ENCODE data around the gene ATF7IP. TPM values are rescaled to one million over a fixed set of nuclear protein-coding genes. Genes with fewer than 3 reads are reported as not detected.
"Not testable (repeated sequence)": the region's sequence is repeated elsewhere in the genome, so short reads cannot be mapped to it uniquely, and the experiment has no call there.

ATF7IP gene
- total and polyA plus RNA-seq, 2 donors = 23.9 to 28.0 TPM

DNA sequence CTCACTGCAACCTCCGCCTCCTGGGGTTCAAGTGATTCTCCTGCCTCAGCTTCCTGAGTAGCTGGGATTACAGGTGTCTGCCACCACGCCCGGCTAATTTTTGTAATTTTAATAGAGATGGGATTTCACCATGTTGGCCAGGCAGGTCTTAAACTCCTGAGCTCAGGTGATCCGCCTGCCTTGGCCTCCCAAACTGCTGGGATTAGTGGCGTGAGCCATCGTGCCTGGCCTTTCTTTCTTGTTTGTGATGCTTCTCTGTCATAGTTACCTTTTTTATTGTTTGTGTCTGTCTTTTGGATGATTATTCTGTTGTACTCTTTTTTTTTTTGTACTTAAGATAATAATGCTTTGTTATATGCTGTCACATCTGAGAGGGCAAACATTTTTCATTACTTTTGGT lies 35.8 kb downstream of the ATF7IP start:
- H3K27ac ChIP-seq (ENCODE audit: low read depth in 1 of 2, low read length in 1 of 2); DNase-seq (ENCODE audit: low read depth in 6 of 9, low spot score in 9 of 9); H3K27me3 ChIP-seq (ENCODE audit: control insufficient read depth in 2 of 2, insufficient read depth in 1 of 2, low read length in 1 of 2); H3K4me3 ChIP-seq (ENCODE audit: low read length in 2 of 2); H3K36me3 ChIP-seq (ENCODE audit: control insufficient read depth in 2 of 2, insufficient read depth in 2 of 2, low read length in 1 of 2); H3K4me1 ChIP-seq (ENCODE audit: control insufficient read depth in 2 of 2, insufficient read depth in 2 of 2, low read length in 2 of 2); H3K9me3 ChIP-seq (ENCODE audit: control insufficient read depth in 2 of 2, insufficient read depth in 1 of 2, low read length in 1 of 2): not testable (repeated sequence)
- 89% methylated on average over 6 of the region's 6 CpGs for WGBS

DNA sequence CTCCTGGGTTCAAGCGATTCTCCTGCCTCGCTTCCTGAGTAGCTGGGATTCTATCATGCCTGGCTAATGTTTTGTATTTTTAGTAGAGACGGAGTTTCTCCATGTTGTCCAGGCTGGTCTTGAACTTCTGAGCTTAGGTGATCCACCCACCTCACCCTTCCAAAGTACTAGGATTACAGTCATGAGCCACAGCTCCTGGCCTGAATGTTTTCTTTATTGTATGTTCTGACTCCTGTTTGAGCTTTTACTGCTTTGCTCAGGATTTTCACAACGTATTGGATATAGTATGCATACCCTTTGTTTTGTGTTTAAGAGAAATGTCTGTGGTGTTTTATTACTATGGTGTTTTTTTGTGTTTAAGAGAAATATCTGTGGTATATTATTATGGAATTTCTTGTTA lies 37.2 kb downstream of the ATF7IP start:
- Histone ChIP-seq H3K9me3 (ENCODE audit: control insufficient read depth in 2 of 2, insufficient read depth in 1 of 2, low read length in 1 of 2) (peaks cover 0 to 6% of the 10 kb centered on the region in 2 donors), H3K27ac (ENCODE audit: low read depth in 1 of 2, low read length in 1 of 2) (no peak overlapping the region), H3K4me1 (ENCODE audit: control insufficient read depth in 2 of 2, insufficient read depth in 2 of 2, low read length in 2 of 2) (peaks cover 0 to 6% of the 10 kb centered on the region in 2 donors), H3K4me3 (ENCODE audit: low read length in 2 of 2) (no peak overlapping the region), H3K36me3 (ENCODE audit: control insufficient read depth in 2 of 2, insufficient read depth in 2 of 2, low read length in 1 of 2) (no peaks in the 10 kb centered on the region), H3K27me3 (ENCODE audit: control insufficient read depth in 2 of 2, insufficient read depth in 1 of 2, low read length in 1 of 2) (no peaks in the 10 kb centered on the region)
- DNase-seq (ENCODE audit: low read depth in 6 of 9, low spot score in 9 of 9) = no peak
- WGBS = 94% methylated on average over 4 of the region's 4 CpGs

DNA sequence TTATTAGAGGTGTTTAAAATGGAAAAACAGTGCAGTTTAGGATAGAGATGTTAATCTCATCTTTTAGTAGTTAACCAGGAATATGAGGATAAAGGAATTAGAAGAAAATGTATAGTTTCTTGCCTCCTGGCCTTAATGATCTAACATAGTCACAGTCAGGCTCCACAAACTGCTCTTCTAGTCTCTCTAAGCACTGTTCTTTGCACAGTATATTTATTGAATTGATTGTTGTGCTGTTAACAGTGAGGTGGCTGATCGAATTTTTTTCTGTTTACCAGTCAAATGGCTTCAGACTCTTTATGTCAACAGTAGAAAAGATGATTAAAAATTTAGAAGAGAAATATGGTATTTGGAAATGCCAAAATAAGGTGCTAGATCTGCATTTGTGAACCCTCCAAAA lies 37.8 kb downstream of the ATF7IP start:
- H3K4me1 ChIP-seq (ENCODE audit: control insufficient read depth in 2 of 2, insufficient read depth in 2 of 2, low read length in 2 of 2) = peaks cover 0 to 6% of the 10 kb centered on the region in 2 donors
- H3K9me3 ChIP-seq (ENCODE audit: control insufficient read depth in 2 of 2, insufficient read depth in 1 of 2, low read length in 1 of 2) = peaks cover 0 to 6% of the 10 kb centered on the region in 2 donors
- no peak overlapping the region for H3K27ac ChIP-seq (ENCODE audit: low read depth in 1 of 2, low read length in 1 of 2)

DNA sequence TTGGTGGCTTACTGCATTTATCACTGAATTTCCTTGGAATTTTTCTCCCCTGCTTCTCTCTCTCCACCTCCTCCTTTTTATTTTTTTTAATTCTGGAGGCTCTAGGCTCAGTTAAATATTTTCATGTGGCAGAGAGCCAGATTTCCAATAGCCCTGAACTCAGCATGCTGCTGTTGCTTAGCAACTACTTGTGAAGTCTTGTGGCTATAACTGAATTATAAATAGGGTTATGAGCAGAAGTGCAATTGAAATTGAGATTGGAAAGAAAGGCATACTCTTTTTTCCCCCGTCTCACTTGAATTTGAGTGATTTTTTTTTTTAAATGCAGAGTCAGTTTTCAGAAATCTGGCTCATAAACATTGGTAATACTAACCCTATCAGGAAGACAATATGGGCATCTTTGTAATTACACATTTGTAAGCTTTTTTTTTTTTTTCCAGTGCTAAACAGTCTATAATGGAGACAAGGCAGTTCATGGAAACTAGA lies 38.3 kb downstream of the ATF7IP start:
- H3K4me1 ChIP-seq (ENCODE audit: control insufficient read depth in 2 of 2, insufficient read depth in 2 of 2, low read length in 2 of 2) = peaks cover 0 to 6% of the 10 kb centered on the region in 2 donors
- no peaks in the 10 kb centered on the region for H3K36me3 ChIP-seq (ENCODE audit: control insufficient read depth in 2 of 2, insufficient read depth in 2 of 2, low read length in 1 of 2)
- DNase-seq (ENCODE audit: low read depth in 6 of 9, low spot score in 9 of 9) = peak in 1 of 9 donors; percentile 52
- H3K27me3 ChIP-seq (ENCODE audit: control insufficient read depth in 2 of 2, insufficient read depth in 1 of 2, low read length in 1 of 2) = no peaks in the 10 kb centered on the region
- WGBS = 8% methylated on average over 1 of the region's 1 CpG
- H3K27ac ChIP-seq (ENCODE audit: low read depth in 1 of 2, low read length in 1 of 2) = no peak overlapping the region
- H3K9me3 ChIP-seq (ENCODE audit: control insufficient read depth in 2 of 2, insufficient read depth in 1 of 2, low read length in 1 of 2) = peaks cover 0 to 6% of the 10 kb centered on the region in 2 donors
- H3K4me3 ChIP-seq (ENCODE audit: low read length in 2 of 2) = no peak overlapping the region

More for the DNA sequence above, 37.8 kb downstream of the ATF7IP start:
- H3K36me3 ChIP-seq (ENCODE audit: control insufficient read depth in 2 of 2, insufficient read depth in 2 of 2, low read length in 1 of 2) = no peaks in the 10 kb centered on the region
- no peak for DNase-seq (ENCODE audit: low read depth in 6 of 9, low spot score in 9 of 9)
- WGBS = 70% methylated on average over 1 of the region's 1 CpG
- no peak overlapping the region for H3K4me3 ChIP-seq (ENCODE audit: low read length in 2 of 2)
- no peaks in the 10 kb centered on the region for H3K27me3 ChIP-seq (ENCODE audit: control insufficient read depth in 2 of 2, insufficient read depth in 1 of 2, low read length in 1 of 2)

DNA sequence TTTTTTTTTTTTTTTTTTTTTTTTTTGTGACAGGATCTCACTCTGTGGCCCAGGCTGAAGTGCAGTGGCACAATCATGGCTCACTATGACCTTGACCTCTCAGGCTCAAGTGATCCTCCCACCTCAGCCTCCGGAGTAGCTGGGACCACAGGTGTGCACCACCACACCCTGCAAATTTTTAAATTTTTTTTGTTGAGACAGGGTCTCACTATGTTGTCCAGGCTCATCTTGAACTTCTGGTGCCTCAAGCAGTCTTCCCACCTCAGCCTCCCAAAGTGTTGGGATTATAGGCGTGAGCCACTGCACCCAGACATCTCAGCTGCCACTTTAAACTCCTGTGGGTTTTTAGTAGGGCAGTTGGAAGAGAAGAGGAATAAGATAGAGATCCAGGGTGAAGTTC lies 39.9 kb downstream of the ATF7IP start:
- H3K4me3 ChIP-seq (ENCODE audit: low read length in 2 of 2); H3K27me3 ChIP-seq (ENCODE audit: control insufficient read depth in 2 of 2, insufficient read depth in 1 of 2, low read length in 1 of 2); H3K9me3 ChIP-seq (ENCODE audit: control insufficient read depth in 2 of 2, insufficient read depth in 1 of 2, low read length in 1 of 2); H3K4me1 ChIP-seq (ENCODE audit: control insufficient read depth in 2 of 2, insufficient read depth in 2 of 2, low read length in 2 of 2); H3K36me3 ChIP-seq (ENCODE audit: control insufficient read depth in 2 of 2, insufficient read depth in 2 of 2, low read length in 1 of 2); DNase-seq (ENCODE audit: low read depth in 6 of 9, low spot score in 9 of 9): not testable (repeated sequence)
- 96% methylated on average over 2 of the region's 2 CpGs for WGBS
- peak overlapping the region in 1 of 2 donors; percentile 60 for H3K27ac ChIP-seq (ENCODE audit: low read depth in 1 of 2, low read length in 1 of 2)

DNA sequence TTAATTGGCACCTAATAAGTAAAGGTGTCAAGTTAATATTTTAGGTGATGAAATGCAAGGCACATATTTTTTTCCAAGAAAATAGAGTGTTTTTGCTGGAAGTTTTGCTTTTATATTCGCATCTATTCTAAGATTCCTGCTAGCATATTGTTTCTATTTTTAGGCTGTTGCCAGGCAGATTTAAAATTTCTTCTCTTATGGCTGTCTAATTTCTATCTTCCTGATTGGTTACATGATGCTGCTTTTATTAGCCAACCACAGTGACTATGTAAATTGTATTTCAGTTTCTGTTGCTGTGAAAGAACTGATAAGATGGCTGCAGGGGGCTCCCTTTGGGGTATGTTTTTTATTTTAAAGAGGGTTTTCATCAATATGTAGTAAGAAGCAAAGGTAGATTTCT lies 42.7 kb downstream of the ATF7IP start:
- WGBS = 87% methylated on average over 1 of the region's 1 CpG
- Histone ChIP-seq H3K4me3 (ENCODE audit: low read length in 2 of 2) (no peak overlapping the region), H3K36me3 (ENCODE audit: control insufficient read depth in 2 of 2, insufficient read depth in 2 of 2, low read length in 1 of 2) (no peaks in the 10 kb centered on the region), H3K4me1 (ENCODE audit: control insufficient read depth in 2 of 2, insufficient read depth in 2 of 2, low read length in 2 of 2) (peaks cover 0 to 6% of the 10 kb centered on the region in 2 donors), H3K9me3 (ENCODE audit: control insufficient read depth in 2 of 2, insufficient read depth in 1 of 2, low read length in 1 of 2) (peaks cover 0 to 2% of the 10 kb centered on the region in 2 donors), H3K27me3 (ENCODE audit: control insufficient read depth in 2 of 2, insufficient read depth in 1 of 2, low read length in 1 of 2) (no peaks in the 10 kb centered on the region), H3K27ac (ENCODE audit: low read depth in 1 of 2, low read length in 1 of 2) (no peak overlapping the region)
- no peak for DNase-seq (ENCODE audit: low read depth in 6 of 9, low spot score in 9 of 9)

DNA sequence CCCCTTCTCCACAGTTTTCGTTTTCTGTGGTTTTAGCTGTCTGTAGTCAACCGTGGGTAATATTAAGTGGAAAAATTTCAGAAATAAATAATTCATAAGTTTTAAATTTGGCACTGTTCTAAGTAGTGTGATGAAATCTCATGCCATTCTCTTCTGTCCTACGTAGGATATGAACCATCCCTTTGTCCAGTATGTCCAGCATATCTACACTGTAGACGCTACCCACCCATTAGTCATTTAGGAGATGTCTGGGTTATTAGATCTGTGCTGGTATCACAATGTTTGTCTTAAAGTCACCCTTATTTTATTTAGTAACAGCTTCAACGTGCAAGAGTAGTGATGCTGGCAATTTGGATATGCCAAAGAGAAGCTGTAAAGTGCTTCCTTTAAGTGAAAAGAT lies 44.7 kb downstream of the ATF7IP start:
- Histone ChIP-seq H3K27me3 (ENCODE audit: control insufficient read depth in 2 of 2, insufficient read depth in 1 of 2, low read length in 1 of 2) (no peaks in the 10 kb centered on the region), H3K27ac (ENCODE audit: low read depth in 1 of 2, low read length in 1 of 2) (no peak overlapping the region), H3K36me3 (ENCODE audit: control insufficient read depth in 2 of 2, insufficient read depth in 2 of 2, low read length in 1 of 2) (no peaks in the 10 kb centered on the region), H3K4me3 (ENCODE audit: low read length in 2 of 2) (no peak overlapping the region), H3K4me1 (ENCODE audit: control insufficient read depth in 2 of 2, insufficient read depth in 2 of 2, low read length in 2 of 2) (peaks cover 0 to 2% of the 10 kb centered on the region in 2 donors), H3K9me3 (ENCODE audit: control insufficient read depth in 2 of 2, insufficient read depth in 1 of 2, low read length in 1 of 2) (peaks cover 0 to 2% of the 10 kb centered on the region in 2 donors)
- WGBS = 97% methylated on average over 5 of the region's 5 CpGs
- no peak for DNase-seq (ENCODE audit: low read depth in 6 of 9, low spot score in 9 of 9)

DNA sequence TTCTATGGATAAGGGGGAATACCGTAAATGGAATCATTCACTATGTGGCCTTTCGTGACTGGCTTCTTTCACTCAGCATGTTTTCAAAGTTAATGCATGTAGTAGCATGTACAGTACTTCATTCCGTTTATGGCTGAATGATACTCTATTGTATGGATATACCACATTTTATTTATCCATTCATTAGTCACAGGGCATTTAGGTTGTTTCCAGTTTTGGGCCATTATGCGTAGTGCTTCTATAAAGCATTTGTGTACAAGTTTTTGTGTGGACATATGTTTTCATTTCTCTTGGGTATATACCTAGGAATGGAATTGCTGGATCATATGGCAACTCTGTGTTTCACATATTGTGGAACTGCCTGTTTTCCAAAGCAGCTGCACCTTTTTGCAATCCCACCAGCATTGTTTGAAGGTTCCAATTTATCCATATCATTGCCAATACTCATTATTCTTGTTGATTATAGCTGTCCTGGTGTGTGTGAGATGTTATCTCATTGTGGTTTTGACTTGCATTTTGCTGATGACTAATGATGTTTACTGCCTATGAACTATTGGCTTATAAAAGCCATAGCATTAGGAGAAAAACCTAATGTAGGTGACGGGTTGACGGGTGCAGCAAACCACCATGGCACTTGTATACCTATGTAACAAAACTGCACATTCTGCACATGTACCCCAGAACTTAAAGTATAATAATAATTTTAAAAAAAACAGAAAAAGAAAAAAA lies 45.5 kb downstream of the ATF7IP start:
- no peaks in the 10 kb centered on the region for H3K36me3 ChIP-seq (ENCODE audit: control insufficient read depth in 2 of 2, insufficient read depth in 2 of 2, low read length in 1 of 2)
- H3K4me1 ChIP-seq (ENCODE audit: control insufficient read depth in 2 of 2, insufficient read depth in 2 of 2, low read length in 2 of 2) = peaks cover 0 to 2% of the 10 kb centered on the region in 2 donors
- no peaks in the 10 kb centered on the region for H3K27me3 ChIP-seq (ENCODE audit: control insufficient read depth in 2 of 2, insufficient read depth in 1 of 2, low read length in 1 of 2)
- DNase-seq (ENCODE audit: low read depth in 6 of 9, low spot score in 9 of 9) = no peak
- H3K9me3 ChIP-seq (ENCODE audit: control insufficient read depth in 2 of 2, insufficient read depth in 1 of 2, low read length in 1 of 2) = no peaks in the 10 kb centered on the region
- H3K27ac ChIP-seq (ENCODE audit: low read depth in 1 of 2, low read length in 1 of 2) = no peak overlapping the region
- WGBS = 86% methylated on average over 6 of the region's 6 CpGs
- H3K4me3 ChIP-seq (ENCODE audit: low read length in 2 of 2) = no peak overlapping the region

DNA sequence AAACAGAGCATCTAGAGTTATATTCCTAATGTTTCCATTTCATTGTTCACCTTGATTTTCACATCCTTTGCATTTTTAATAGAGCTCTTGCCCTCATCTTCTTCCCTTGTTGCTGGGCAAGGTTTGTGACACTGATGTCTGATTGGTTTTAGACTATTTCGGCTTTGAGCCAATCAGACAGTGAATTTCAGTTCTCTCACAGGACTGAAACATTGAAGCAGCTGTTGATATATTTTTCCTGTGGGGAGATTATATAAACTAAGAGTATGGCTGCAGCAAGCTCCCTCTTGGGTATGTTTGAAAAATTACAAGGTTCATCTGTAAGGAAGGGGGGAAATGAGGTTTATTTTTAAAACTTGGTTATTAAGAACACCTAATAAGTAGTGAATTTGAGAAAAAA lies 51.2 kb downstream of the ATF7IP start:
- 79% methylated on average over 1 of the region's 1 CpG for WGBS
- no peaks in the 10 kb centered on the region for H3K9me3 ChIP-seq (ENCODE audit: control insufficient read depth in 2 of 2, insufficient read depth in 1 of 2, low read length in 1 of 2)
- H3K4me3 ChIP-seq (ENCODE audit: low read length in 2 of 2) = no peak overlapping the region
- peak overlapping the region; percentile 27 to 88 for H3K27ac ChIP-seq (ENCODE audit: low read depth in 1 of 2, low read length in 1 of 2)
- peaks cover 2% of the 10 kb centered on the region in 2 donors for H3K4me1 ChIP-seq (ENCODE audit: control insufficient read depth in 2 of 2, insufficient read depth in 2 of 2, low read length in 2 of 2)
- no peaks in the 10 kb centered on the region for H3K27me3 ChIP-seq (ENCODE audit: control insufficient read depth in 2 of 2, insufficient read depth in 1 of 2, low read length in 1 of 2)
- peak in 8 of 9 donors; percentile 51 to 92 (median 74) for DNase-seq (ENCODE audit: low read depth in 6 of 9, low spot score in 9 of 9)
- peaks cover 0 to 6% of the 10 kb centered on the region in 2 donors for H3K36me3 ChIP-seq (ENCODE audit: control insufficient read depth in 2 of 2, insufficient read depth in 2 of 2, low read length in 1 of 2)
